Embryonic facial prominence (tissue), 1 donor: ENCODE results near the gene CCDC33.
"Not testable (repeated sequence)": the region's sequence is repeated elsewhere in the genome, so short reads cannot be mapped to it uniquely, and the experiment has no call there.

Experiments used
- DNase-seq: peaks from one replicate; pipeline ENCODE4 v3.0.0-alpha.2; 2016; ENCODE audit errors: extremely low spot score

CCDC33 gene

DNA sequence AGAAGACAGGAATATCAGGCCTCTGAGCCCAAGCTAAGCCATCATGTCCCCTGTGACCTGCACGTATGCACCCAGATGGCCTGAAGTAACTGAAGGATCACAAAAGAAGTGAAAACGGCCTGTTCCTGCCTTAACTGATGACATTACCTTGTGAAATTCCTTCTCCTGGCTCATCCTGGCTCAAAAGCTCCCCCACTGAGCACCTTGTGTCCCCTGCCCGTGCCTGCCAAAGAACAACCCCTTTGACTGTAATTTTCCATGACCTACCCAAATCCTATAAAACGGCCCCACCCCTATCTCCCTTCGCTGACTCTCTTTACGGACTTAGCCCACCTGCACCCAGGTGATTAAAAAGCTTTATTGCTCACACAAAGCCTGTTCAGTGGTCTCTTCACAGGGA, 123.2 kb downstream of the CCDC33 start:
- DNase-seq = not testable (repeated sequence)

DNA sequence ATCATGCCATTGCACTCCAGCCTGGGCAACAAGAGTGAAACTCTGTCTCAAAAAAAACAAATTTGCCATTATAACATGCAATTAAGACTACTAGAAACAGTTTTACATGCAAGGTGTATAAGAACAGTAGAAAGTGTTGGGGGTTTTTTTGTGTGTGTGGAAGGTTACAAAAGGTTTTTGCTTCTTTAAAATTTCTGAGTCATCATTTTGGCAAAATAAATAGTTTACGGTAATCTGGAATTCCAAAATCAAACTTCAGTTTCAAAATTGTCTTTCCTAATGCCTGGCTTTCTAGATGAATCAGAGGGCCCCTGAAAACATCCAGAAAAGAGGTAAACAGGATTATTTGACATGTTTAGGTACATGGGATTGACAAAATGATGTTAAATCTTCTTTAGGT, 124.7 kb downstream of the CCDC33 start:
- not testable (repeated sequence) for DNase-seq

DNA sequence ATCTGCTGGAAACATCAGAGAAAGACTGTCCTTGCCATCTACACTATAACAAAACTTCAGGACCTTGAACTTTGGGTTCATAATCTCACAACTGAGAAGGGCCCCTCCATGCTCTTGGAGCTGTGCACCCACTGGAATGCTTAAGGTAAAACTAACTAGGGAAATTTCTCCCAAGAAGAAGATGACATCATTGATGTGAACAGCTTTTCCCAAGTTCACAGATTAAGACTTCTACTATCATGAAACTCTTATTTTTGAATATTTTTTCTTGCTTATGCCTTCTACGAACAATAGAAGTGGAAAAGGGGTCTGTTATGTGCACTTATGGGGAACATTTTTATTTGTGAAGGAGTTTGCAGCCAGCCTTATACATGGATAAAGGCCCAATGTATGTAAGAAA, 126.4 kb downstream of the CCDC33 start:
- no peak for DNase-seq

DNA sequence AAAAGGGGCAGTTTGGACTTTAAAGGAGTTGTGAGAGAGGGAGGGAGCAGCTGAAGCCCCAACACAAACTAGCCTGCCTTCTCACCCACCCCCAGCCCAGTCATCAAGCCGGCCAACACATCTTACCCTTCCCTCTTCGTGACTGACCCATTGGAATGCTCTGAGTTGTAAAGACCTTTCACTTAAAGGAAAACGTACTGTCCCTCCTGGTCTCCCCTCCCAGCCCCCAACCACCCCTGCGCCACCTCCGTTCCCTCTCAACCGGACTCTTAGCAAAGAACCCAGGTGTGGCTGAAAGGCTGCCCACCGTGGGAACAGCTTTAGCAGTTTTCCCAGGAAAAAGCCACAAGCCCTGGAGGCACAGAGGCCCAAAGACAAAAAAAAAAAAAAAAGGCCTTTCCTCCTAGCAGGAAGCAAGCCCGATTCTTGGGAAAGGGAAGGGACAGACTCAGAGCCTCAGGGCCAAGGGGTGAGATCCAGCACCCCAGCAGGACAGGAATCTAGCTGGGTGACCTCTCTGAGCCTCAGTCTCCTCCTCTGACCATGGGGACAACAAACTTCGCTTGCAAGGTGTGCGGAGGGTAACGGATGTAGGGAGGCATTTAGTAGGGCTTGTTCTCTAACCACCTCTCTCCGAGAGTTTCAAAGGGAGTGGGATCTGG, 128.9 kb downstream of the CCDC33 start:
- DNase-seq = no peak

DNA sequence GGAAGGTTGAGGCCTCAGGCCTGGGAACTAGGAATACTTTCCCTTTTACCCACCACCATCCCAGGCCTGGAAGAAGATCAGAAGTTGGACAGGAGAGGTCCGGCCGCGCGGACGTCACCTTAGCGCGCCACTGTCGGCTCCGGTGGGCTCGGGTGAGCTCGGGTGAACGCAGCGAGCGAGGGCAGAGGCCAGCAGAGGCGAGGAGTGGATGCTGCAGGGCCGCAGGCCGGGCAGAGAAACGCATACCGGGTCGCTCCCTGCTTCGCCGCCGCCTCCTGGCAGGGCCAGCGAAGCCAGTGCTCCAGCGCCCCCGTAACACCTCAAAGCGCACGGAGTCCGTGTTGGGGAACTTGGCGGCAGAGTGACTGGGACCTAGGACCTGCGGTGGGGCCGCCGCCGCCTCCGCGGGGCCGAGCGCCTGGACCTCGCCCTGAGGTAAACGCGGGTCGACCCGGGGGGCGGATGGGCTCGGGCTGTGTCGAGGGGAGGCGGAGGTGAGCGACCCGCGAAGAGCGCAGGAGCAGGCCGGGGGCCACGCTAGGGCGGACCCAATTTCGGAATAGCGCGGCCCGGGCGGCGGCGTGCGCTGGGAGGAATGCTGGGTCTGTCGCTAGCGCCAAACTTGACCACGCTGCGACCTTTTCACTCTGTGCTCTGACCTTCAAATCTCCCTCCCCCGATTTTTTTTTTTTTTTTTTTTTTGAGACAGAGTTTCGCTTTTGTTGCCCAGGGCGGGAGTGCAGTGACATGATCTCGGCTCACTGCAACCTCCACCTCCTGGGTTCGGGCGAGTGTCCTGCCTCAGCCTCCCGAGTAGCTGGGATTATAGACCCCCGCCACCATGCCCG, 129.7 kb downstream of the CCDC33 start:
- DNase-seq = no peak

DNA sequence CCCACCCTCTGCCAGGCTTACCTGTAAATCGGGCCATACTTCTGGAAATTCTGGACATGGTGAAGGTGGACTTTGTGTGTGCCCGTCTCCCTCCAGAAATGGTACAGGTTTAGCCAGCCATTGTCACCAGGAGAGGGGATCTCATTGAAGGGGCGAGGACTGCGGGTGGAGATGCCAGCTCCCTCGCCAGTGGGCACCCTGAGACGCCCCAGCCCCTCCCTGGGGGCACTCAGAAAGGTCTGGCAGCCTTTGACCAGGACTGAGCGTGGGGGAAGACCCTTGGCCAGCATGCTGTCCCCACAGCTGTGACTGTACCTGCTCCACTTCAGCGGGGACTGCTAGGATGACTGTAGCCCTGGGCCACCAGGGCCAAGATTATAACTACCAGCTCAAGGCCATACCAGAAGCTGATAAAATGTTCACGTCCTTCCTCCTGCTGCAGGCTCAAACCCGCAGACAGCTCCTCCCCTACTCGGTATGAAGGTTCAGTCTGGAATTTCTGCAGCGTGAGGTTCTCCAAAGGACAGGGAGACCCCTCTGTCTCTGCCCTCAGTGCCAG, 131.2 kb downstream of the CCDC33 start, which contains the start of gene CYP11A1:
Gene CYP11A1, minus strand, starts transcription at position 351 of the 559 bp plus-strand sequence. Its CDS starts 61 bp downstream, at position 290.
- DNase-seq = no peak

DNA sequence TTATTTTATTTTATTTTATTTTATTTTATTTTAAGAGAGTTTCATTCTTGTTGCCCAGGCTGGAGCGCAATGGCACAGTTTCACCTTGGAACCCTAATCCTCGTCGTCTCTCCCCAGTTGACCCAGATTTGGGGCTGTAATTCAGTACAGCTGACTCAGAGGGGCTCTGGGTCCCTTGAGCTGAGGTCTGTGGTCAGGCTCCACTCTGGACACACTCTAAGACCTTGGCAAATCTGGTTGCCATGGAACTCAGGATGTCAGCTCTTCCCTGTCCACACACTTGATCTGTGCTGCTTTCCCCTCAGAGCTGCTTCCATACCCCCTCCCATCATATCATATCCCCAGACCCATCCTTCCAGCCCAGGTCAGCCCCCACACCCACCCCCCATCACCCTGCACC, 132.0 kb downstream of the CCDC33 start:
- no peak for DNase-seq

DNA sequence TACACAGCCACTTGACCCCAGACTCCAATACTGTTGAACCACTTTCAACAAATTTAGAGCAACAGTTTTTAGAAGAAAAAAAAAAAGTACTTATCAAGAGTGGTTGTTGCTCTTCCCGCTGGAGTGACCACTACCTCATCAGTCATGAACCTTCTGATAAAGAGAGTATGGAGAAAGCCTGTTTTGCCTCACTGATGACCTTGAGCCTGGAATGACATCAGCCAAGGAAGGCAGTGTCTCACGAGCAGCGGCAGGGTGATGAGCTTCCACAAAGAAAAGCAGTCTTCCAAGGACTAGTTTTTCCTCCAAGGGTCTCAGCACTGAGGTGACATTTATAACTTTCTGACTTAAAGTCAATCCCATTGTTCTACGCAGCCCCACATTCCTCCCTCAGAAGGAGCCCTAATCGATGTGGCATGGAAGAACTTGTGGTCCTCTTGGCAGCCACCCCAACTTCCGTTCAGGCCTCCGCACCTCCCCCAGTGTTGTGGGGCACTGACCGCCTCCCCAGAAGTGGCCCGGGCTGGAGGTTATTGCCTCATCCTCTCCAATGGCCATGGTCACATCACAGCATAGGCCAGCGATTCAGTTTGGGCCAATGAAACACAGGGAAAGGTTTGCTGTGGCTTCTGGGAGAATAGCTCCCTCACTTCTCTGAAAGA, 133.1 kb downstream of the CCDC33 start:
- no peak for DNase-seq

DNA sequence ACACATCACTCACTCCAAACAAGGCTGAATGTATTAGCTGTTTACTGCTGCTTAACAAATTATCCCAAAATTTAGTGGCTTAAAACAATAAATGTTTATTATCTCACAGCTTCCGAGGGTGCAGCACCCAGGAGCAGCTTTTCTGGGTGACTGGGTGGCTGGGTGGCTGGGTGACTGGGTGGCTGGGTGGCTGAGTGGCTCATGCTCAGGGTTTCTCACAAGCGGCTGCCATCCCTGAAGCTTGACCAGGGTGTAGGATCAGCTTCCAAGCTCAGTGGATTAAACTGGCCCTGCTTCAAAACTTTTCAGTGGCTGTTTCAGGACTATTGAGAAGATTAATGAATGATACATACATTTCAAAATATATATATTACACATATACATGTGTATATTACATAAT, 133.6 kb downstream of the CCDC33 start:
- no peak for DNase-seq

DNA sequence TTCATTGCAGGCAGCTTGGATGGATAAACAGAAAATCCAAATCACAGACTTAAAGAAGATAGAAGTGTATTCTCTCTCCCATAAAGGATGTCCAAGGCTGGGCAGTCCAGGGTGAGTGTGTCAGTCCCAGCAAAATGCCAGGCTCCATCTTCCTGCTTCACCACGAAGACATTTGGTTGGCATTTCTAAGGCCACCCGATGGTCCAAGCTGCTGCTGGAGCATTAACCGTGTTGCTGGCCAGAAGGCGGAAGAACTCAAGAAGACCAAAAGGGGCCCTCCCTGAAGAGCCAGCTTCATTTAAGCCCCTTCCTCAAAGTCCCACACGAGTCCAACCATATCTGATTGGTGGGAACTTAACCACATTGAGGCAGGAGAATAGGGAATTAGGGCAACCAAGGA, 134.3 kb downstream of the CCDC33 start:
- DNase-seq = no peak

DNA sequence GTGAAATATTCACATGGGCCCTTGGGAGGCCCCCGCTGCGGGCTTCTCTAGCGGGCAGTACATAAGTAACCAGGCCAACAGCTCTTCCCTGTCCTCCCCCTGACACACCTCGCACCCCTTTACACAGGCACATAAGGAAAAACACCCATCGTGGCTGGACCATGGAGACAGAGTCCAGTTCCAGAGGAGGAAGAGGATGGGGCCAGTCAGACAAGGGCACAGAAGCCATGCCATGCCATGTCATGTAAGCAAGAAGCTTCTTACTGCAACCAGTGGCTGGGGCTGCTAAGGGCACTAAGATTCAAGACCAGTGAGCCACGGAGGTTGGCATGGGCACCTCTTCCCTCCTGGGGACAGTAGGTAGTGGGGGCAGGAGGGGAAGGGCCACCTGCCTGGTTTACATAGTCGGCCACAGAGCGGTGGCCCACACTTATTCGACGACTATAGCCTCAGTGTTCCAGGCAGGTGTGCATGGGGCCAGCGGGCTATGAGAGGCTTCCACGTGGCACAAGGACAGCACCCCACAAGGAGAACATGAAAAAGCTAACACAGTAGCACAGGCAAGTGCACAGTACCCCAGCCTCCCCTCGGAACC, 137.0 kb downstream of the CCDC33 start:
- DNase-seq = no peak

DNA sequence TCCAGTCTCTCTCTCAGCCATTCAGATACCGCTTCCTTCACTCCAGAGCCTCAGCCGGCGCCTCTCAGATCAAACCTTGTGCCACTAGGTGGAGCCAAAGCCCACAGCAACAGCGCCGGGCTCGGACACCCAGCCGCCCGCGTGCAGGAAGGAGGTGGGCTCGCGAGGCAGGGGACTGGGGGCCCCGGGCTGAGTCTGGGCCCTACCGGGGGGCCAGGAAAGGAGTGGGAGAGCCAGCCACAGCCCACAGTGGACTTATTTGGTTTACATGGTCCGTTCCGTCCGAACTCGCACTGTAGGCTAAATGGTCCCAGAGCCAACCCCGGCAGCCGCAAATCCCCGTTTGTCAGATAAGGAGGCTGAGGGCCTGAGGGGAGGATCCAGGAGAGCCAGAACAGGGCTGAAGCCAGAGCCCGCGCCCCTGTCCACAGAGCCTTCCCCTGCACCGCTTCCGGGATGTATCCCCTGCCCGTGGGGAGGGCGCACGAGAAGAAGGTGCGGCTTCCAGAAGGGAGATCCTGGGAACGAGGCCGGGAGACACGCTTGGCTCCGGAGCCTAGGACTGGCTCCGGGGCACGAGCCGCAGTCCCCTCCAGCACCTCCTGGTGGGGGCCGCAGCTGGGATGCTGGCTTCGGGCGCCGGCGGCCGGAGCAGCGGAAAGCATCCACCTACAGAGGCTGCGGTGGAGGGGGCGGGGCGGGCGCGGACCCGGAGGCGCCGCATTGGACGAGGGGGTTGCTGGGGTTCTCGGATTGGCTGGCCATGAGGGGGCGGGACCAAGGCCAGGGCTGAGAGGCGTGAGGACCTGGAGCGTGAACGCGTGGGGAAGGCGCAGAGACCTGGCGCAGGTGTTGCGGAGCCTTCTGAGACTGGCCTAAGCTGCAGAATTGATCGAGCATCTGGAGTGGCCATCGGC, 137.9 kb downstream of the CCDC33 start:
- peak; percentile 74 for DNase-seq

DNA sequence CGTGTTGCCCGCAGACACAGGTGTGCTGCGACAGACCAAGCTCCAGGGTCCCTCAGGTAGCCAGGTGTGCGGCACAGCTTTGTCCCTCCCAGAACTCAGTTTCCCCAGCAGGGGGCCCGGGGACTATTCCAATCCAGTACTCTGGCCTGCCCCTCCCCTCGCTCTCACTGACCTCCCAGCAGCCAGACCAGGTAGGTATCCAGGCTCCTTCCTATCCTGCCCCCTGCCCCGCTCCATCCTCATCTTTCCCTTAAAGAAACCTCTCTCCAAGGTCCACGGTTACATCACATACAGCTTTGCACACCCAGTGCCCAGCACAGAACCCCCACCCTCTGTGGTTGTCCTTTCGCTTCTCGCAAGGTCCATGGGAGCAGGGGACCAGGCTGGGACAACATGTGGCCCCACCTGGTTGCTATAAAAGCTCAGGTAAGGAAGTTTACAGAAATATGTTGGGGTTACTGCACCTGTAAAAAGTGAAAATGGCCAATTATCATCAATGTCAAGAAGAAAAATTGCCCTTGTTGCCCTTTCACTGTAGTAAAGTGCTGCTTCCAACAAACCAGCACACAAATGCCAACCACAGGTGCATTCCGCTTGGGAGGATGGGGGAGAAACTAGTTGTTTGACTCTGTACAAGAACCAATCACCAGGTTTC, 138.6 kb downstream of the CCDC33 start:
- no peak for DNase-seq

DNA sequence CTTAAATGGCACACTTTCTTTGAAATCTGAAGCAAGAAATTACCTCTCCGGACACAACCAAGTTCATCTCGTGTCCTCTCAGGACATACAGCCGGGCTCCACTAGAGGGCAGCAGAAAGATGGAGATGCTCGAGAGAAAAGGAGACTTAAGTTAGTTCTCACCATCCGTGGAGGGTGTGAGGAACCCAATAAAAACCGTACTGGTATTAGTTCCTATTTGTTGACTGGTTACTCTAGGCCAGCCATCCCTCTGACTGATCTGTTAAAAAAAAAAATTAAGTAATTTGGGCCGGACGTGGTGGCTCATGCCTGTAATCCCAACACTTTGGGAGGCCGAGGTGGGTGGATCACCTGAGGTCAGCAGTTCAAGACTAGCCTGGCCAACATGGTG, 139.2 kb downstream of the CCDC33 start:
- no peak for DNase-seq

DNA sequence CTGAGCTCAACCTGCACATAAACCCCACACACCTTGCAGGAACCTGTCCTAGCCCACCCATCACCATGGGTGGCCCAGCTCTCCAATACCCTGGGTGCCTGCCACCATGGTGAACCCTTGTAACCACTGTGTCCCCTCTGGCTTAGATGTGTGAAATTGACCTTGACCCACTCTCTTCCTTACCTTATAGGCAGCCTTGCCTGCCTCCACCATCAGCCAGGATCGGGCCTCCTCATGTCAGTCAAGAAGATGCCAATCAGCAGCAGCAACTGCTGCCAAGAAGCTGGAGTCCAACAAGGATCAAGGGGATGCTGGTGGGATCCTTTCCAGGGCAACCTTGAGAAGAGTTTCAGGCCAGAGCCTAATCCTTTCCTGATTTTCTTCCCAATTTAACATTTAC, 140.1 kb downstream of the CCDC33 start:
- no peak for DNase-seq

DNA sequence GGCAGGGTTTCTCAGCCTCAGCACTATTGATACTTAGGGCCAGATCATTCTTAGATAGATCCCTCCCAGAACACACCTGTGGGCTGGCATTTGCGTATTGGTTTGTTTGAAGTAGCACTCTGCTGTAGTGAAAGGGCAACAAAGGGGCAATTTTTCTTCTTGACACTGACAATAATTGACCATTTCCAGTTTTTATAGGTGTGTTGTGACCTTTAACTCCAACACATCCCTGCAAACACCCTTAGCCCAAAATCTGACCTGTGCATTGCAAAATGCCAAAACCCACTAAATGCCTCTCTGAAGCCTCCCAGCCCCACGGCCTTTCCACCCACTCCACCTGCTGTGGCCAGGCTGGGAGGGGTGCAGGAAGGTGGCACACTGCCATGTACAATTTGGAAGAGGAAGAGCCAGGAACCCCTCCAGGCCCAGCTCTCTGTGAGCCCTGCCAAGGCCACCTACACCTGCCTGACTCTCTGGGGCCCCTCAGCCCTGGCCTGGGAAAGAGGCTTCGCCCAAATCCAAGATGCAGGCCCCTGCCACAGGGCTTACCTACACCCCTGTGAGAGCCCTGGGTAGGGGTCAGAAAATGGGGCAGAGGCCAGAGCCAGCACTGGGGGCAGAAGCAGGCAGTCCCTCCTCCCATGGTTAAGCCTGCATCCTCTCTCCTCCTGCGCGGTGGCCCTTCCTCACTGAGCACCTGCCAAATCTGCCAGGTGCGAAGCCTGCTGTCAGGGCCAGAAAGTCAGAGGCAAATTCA, 140.9 kb downstream of the CCDC33 start:
- DNase-seq = no peak

DNA sequence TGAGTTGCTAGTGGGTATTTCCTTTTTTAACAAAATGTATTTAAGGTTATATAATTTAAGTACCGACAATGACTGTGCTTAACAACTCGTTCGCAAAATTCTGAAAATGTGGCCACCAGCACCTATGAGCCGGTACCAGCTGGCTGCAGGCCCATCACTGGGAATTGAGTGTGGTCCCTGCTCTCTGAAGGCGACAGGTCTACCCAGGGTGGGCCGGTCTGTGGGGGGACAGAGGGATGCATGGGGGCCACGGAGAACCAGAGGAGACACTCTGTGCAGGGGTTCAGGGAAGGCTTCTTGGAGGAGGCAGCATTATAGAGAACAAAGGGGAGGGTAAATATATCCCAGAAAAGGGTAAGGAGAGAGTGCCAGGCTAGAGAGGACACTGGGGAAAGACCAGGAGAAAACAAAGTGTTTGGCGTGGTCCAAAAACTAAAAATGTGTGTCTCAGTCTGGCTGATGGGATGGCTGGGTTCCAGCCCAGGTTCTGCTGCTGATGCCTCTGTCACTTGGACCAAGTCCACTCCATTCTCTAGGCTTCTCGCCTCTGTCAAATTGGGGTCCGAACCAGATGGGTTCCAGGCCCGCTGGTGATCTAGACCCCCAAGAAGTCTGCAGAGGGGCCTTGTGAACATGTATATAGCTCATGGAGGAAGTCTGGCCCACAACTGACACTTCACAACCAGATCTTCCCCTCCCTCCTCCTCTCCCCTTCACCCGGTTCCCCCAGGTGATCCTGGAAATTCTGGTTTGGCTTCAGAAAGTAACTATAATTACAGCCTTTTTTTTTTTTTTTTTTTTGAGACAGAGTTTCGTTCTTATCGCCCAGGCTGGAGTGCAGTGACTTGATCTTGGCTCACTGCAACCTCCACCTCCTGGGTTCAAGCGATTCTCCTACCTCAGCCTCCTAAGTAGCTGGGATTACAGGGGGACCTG, 142.0 kb downstream of the CCDC33 start:
- DNase-seq = no peak

DNA sequence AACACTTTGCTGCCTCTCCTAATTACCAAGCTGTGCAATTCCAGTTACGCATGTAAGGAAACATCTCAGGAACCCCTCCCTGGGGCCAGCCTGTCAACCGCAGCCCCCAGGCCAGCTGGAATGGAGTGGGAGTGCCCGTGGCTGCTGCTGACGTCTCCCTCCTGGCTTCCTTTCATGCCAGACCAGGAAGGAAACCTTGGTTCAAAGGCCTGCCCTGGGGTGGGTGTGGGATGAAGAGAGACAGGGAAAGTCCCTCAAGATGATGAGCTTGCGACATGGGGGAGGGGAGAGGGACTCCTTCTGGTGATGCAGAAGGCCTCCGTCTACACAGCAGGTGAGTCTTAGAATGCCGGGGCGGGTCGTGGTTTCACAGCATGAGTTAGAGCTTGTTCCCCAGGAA, 142.7 kb downstream of the CCDC33 start:
- DNase-seq = no peak
